Stimulated activated CD4-positive, alpha-beta T cell treated with anti-CD3 and anti-CD28 coated beads, Interleukin-2, amount 100 ng/mL, for 24 hours (primary cell): Measurements from ENCODE around the gene DCTD.

ENCODE experiments used
- DNase-seq, 2 donors: peaks; one replicate each; pipeline ENCODE4 v3.0.0-alpha.2; 2020

The DCTD gene

GRCh38 chr4:182917182-182918043 is at the start of gene DCTD:
DCTD (minus strand) TSS chr4:182917386; CDS start chr4:182915568, 1,818 bp downstream.
- DNase-seq, result peak; percentile 80 to 83

- no peak for DNase-seq
These were observed 43.6 kb upstream of the DCTD start for GRCh38 chr4:182960746-182961145.

- DNase-seq, result no peak
These were observed 43.0 kb upstream of the DCTD start for GRCh38 chr4:182960228-182960627.

GRCh38 chr4:182955411-182955810 is 38.2 kb upstream of the DCTD start:
- DNase-seq, result no peak

- DNase-seq, result no peak
These were observed 27.5 kb upstream of the DCTD start for GRCh38 chr4:182944484-182945213.

- DNase-seq, result no peak
These were observed 22.5 kb upstream of the DCTD start for GRCh38 chr4:182939680-182940079.

- peak; percentile 76 to 78 for DNase-seq
These were observed 21.0 kb upstream of the DCTD start for GRCh38 chr4:182938205-182938645.

- DNase-seq, result no peak
These were observed 20.4 kb upstream of the DCTD start for GRCh38 chr4:182937268-182938204.

GRCh38 chr4:182932651-182933050 is 15.5 kb upstream of the DCTD start:
- DNase-seq, result no peak

- no peak for DNase-seq
These were observed 14.6 kb upstream of the DCTD start for GRCh38 chr4:182931691-182932345.

GRCh38 chr4:182930889-182931288 is 13.7 kb upstream of the DCTD start:
- DNase-seq, result no peak

GRCh38 chr4:182929296-182929695 is 12.1 kb upstream of the DCTD start:
- DNase-seq, result no peak

GRCh38 chr4:182928061-182928460 is 10.9 kb upstream of the DCTD start:
- DNase-seq, result no peak

- DNase-seq, result no peak
These were observed 10.3 kb upstream of the DCTD start for GRCh38 chr4:182927505-182927904.

- no peak for DNase-seq
These were observed 8.7 kb upstream of the DCTD start for GRCh38 chr4:182925855-182926254.

GRCh38 chr4:182925298-182925757 is 8.1 kb upstream of the DCTD start:
- DNase-seq, result peak; percentile 48 to 56

- DNase-seq, result no peak
These were observed 7.3 kb upstream of the DCTD start for GRCh38 chr4:182924497-182924896.

- no peak for DNase-seq
These were observed 6.7 kb upstream of the DCTD start for GRCh38 chr4:182923796-182924340.

GRCh38 chr4:182923366-182923765 is 6.2 kb upstream of the DCTD start:
- no peak for DNase-seq

- no peak for DNase-seq
These were observed 5.5 kb upstream of the DCTD start for GRCh38 chr4:182922501-182923284.

- no peak for DNase-seq
These were observed 4.4 kb upstream of the DCTD start for GRCh38 chr4:182921608-182922007.
